Measurements from ENCODE around the gene CHMP1A.
"Not testable (repeated sequence)": the region's sequence is repeated elsewhere in the genome, so short reads cannot be mapped to it uniquely, and the experiment has no call there.

DNA sequence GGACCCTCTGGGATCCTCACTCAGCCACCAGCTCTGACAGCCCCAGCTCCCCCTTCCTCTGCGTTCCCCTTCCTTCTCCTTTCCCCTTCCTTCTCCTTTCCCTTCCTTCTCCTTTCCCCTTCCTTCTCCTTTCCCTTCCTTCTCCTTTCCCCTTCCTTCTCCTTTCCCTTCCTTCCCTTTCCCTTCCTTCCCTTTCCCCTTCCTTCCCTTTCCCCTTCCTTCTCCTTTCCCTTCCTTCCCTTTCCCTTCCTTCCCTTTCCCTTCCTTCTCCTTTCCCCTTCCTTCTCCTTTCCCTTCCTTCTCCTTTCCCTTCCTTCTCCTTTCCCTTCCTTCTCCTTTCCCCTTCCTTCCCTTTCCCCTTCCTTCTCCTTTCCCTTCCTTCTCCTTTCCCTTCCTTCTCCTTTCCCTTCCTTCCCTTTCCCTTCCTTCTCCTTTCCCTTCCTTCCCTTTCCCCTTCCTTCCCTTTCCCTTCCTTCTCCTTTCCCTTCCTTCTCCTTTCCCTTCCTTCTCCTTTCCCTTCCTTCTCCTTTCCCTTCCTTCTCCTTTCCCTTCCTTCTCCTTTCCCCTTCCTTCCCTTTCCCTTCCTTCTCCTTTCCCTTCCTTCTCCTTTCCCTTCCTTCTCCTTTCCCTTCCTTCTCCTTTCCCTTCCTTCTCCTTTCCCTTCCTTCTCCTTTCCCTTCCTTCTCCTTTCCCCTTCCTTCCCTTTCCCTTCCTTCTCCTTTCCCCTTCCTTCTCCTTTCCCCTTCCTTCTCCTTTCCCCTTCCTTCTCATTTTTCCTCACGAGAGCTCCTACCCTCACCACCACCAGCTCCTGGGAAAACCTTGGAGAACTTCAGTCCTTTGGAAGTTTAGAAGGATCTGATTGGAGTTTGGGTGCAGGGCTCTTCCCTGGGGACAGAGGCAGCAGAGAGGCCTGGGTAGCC, 22.8 kb downstream of the CHMP1A start:
- TF ChIP-seq, protein P1, sequence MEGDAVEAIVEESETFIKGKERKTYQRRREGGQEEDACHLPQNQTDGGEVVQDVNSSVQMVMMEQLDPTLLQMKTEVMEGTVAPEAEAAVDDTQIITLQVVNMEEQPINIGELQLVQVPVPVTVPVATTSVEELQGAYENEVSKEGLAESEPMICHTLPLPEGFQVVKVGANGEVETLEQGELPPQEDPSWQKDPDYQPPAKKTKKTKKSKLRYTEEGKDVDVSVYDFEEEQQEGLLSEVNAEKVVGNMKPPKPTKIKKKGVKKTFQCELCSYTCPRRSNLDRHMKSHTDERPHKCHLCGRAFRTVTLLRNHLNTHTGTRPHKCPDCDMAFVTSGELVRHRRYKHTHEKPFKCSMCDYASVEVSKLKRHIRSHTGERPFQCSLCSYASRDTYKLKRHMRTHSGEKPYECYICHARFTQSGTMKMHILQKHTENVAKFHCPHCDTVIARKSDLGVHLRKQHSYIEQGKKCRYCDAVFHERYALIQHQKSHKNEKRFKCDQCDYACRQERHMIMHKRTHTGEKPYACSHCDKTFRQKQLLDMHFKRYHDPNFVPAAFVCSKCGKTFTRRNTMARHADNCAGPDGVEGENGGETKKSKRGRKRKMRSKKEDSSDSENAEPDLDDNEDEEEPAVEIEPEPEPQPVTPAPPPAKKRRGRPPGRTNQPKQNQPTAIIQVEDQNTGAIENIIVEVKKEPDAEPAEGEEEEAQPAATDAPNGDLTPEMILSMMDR (conservative IDR thresholded peaks at IDR 0.05): not testable (repeated sequence)
- not testable (repeated sequence) for TF ChIP-seq EZH2 (IDR thresholded peaks at IDR 0.05; ENCODE audit: low read depth)
